ENCODE results near the gene RMI2. TPM values are rescaled to one million over a fixed set of nuclear protein-coding genes. Genes with fewer than 3 reads are reported as not detected.
A peak's percentile ranks its signal among the peaks of the same experiment; 100 is the strongest.
"Not testable (repeated sequence)": the region's sequence is repeated elsewhere in the genome, so short reads cannot be mapped to it uniquely, and the experiment has no call there.

Gene RMI2
- total RNA-seq, 6 experiments from 2014 or later, result 0.37 to 2.9 (median 1.0) TPM

DNA sequence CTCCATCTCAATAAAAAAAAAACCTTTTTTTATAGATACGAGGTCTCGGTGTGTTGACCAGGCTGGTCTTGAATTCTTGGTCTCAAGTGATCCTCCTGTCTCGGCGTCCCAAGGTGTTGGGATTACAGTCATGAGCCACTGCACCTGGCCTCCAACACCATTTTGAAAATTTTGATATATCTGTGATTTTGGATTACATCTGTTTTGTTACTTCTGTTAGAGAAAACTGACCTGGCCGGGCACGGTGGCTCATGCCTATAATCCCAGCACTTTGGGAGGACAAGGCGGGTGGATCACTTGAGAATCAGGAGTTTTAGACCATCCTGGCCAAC, 18.6 kb downstream of the RMI2 start:
- Histone ChIP-seq H3K27me3 (no peaks in the 10 kb centered on the region), H3K4me3 (no peak overlapping the region), H3K4me1 (peaks cover 0 to 15% (median 0%) of the 10 kb centered on the region in 4 donors), H3K9me3 (no peaks in the 10 kb centered on the region), H3K36me3 (no peaks in the 10 kb centered on the region), H3K27ac (no peak overlapping the region)
- ATAC-seq (no peak), DNase-seq (no peak)
- 80% methylated on average over 7 of the region's 7 CpGs for WGBS (ENCODE audit: insufficient coverage, low coverage, low lambda C conversion rate, missing lambda C conversion rate)
- intact Hi-C loops (cut with DNase I), result no loop called here
- no peak for TF ChIP-seq POLR2A (IDR thresholded peaks at IDR 0.05)
- TF ChIP-seq, protein P1, sequence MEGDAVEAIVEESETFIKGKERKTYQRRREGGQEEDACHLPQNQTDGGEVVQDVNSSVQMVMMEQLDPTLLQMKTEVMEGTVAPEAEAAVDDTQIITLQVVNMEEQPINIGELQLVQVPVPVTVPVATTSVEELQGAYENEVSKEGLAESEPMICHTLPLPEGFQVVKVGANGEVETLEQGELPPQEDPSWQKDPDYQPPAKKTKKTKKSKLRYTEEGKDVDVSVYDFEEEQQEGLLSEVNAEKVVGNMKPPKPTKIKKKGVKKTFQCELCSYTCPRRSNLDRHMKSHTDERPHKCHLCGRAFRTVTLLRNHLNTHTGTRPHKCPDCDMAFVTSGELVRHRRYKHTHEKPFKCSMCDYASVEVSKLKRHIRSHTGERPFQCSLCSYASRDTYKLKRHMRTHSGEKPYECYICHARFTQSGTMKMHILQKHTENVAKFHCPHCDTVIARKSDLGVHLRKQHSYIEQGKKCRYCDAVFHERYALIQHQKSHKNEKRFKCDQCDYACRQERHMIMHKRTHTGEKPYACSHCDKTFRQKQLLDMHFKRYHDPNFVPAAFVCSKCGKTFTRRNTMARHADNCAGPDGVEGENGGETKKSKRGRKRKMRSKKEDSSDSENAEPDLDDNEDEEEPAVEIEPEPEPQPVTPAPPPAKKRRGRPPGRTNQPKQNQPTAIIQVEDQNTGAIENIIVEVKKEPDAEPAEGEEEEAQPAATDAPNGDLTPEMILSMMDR (IDR thresholded peaks at IDR 0.05), result no peak

DNA sequence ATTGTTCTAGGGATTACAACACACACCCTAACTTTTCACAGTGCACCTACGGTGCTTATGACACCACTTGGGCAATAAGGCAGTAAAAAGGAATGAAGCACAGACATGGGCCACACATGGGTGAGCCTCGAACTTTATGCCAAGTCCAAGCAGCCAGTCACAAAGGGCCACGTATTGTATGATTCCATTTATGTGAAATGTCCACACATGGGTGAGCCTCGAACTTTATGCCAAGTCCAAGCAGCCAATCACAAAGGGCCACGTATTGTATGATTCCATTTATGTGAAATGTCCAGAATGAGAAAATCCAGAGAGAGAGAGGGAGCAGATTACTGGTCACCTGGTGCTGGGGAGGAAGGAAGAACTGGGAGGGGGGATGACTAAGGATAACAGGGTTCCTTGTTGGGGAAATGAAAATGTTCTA, 22.2 kb downstream of the RMI2 start:
- no peak overlapping the region for H3K4me3 ChIP-seq
- no peaks in the 10 kb centered on the region for H3K27me3 ChIP-seq
- no peak for TF ChIP-seq POLR2A (IDR thresholded peaks at IDR 0.05)
- TF ChIP-seq, protein P1 (IDR thresholded peaks at IDR 0.05), result no peak
- ATAC-seq, result no peak
- intact Hi-C loops (cut with DNase I), result no loop called here
- H3K9me3 ChIP-seq, result no peaks in the 10 kb centered on the region
- H3K36me3 ChIP-seq, result no peaks in the 10 kb centered on the region
- 81% methylated on average over 5 of the region's 5 CpGs for WGBS (ENCODE audit: insufficient coverage, low coverage, low lambda C conversion rate, missing lambda C conversion rate)
- H3K27ac ChIP-seq, result no peak overlapping the region
- no peak for DNase-seq
- H3K4me1 ChIP-seq, result peaks cover 0 to 15% (median 0%) of the 10 kb centered on the region in 4 donors

DNA sequence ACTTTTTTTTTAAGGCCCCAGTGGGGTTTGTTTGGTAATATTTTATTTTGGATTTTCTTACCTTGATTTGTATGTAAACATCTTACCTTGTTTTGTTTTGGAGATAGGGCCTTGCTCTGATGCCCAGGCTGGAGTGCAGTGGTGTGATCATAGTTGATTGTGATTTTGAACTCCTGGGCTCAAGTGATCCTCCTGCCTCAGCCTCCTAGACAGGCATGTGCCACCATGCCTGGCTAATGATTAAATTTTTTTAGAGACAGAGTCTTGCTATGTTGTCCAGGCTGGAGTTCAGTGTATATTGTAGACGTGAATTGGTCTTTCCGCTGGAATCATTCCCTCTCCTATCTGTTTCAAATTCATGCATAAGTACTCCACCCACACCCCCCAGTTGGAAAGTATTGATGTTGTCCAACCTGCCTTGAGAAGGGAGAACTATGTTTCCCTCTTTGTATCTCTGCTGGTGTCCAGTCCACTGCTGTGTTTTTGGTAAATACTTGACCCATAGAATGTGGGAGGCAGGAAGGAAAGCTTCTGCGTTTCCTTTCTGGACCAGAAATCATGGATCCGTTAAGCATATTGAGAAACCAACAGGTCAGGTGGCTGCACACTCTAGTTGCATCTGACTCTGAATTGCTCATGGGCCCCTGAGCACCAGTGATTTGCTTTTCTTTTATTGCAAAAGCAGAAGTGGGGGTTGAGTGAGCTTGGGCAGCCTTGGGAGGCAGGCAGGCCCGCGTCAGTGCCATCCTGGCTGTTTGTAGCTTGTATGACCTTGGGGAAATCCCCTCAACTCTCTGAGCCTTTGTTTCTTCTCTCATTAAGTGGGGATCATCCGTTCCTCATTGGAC, 25.0 kb downstream of the RMI2 start:
- no peaks in the 10 kb centered on the region for H3K27me3 ChIP-seq

DNA sequence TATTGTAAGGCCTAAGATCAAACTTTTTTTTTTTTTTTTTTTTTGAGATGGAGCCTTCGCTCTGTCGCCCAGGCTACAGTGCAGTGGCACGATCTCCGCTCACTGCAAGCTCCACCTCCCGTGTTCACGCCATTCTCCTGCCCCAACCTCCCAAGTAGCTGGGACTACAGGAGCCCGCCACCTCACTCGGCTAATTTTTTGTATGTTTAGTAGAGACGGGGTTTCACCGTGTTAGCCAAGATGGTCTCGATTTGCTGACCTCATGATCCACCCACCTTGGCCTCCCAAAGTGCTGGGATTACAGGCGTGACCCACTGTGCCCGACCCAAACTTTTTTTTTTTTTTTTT, 25.6 kb downstream of the RMI2 start:
- H3K9me3 ChIP-seq; ATAC-seq; H3K27ac ChIP-seq; H3K4me3 ChIP-seq; intact Hi-C loops (cut with DNase I); H3K4me1 ChIP-seq; H3K27me3 ChIP-seq; H3K36me3 ChIP-seq: not testable (repeated sequence)
- 83% methylated on average over 7 of the region's 13 CpGs for WGBS (ENCODE audit: insufficient coverage, low coverage, low lambda C conversion rate, missing lambda C conversion rate)
- peak in 1 of 3 donors; percentile 27 for DNase-seq

More for the DNA sequence above, 25.0 kb downstream of the RMI2 start:
- 51% methylated on average over 7 of the region's 7 CpGs for WGBS (ENCODE audit: insufficient coverage, low coverage, low lambda C conversion rate, missing lambda C conversion rate)
- no peak overlapping the region for H3K27ac ChIP-seq
- H3K4me1 ChIP-seq, result peaks cover 0 to under 1% (median 0%) of the 10 kb centered on the region in 4 donors
- TF ChIP-seq, protein P1 (IDR thresholded peaks at IDR 0.05), result no peak
- no peak for TF ChIP-seq POLR2A (IDR thresholded peaks at IDR 0.05)
- H3K36me3 ChIP-seq, result no peaks in the 10 kb centered on the region
- no peak overlapping the region for H3K4me3 ChIP-seq
- H3K9me3 ChIP-seq, result no peaks in the 10 kb centered on the region
- DNase-seq (peak in 2 of 3 donors; percentile 30 to 46), ATAC-seq (peak in 3 of 4 donors; percentile 11 to 81 (median 55))
- intact Hi-C loops (cut with DNase I), result no loop called here

DNA sequence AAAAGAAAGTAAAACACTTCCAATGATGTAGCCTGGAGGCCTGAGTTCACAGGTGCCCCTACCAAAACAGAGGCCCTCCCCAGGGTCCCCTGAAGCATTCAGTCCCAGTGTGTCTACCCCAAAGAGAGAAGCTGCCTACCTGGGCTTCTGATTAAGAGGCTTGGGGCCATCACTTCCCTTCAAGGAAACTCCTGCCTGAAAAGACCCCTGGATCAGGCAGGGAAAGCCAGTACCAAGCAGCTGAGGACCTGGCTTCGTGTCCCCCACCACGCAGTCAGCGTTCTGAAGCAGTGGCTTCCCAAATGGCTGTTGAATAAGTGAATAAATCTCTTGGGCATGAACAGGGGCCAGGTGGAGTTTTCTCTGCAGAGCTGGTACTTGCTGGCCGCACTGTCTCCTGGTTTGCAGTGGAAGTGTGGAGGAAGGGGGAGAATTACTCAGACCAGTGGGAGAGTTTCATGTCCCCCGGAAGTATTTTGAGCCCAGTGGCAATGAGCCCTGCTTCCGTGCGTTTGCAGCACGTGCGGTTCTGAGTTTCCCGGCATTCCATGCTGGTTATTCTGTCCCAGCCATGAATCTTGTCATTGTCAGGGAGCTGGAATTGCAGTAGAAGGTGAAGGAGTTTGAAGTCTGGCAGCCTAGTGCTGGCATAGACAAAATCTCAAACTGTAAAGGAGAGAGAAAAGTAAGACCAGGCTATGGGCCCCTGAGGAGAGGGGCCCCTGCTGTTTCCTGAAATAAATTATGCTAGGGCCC, 27.0 kb downstream of the RMI2 start:
- Histone ChIP-seq H3K27ac (no peak overlapping the region), H3K36me3 (no peaks in the 10 kb centered on the region), H3K9me3 (no peaks in the 10 kb centered on the region), H3K4me3 (no peak overlapping the region), H3K4me1 (no peaks in the 10 kb centered on the region), H3K27me3 (no peaks in the 10 kb centered on the region)
- TF ChIP-seq, protein P1 (IDR thresholded peaks at IDR 0.05), result no peak
- TF ChIP-seq POLR2A (IDR thresholded peaks at IDR 0.05), result no peak
- 70% methylated on average over 4 of the region's 10 CpGs for WGBS (ENCODE audit: insufficient coverage, low coverage, low lambda C conversion rate, missing lambda C conversion rate)
- DNase-seq (peak in 1 of 3 donors; percentile 23), ATAC-seq (no peak)
- intact Hi-C loops (cut with DNase I), result no loop called here
